ENCODE data around the gene NUDT17.
A peak's percentile ranks its signal among the peaks of the same experiment; 100 is the strongest.

DNA sequence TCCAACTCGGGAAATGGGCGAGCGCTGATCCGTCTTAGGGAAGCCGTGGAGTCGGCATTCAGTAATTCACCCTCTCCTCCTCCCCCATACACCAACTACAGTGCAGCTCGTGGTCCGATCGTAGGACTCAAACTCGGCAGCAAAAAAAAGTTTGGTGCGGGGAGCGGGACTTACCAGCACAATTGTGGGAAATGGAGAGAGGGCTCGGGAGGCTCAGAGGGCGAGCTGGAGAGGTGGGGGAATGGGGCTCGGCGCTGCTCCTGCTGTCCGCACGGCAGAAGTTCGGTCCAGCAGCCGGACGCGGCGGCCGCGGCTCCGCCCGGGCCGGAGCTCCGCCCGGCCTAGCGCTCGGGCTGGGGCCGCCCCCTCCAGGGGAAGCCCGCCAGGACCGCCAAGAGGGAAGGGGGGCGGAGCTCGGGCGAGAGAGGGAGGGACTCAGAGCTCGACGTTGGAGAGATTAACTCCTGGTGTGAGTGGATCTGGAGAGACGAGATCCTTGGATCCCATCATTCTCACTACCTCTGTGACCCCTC lies 14.1 kb downstream of the NUDT17 start:
- TF ChIP-seq CTCF (IDR thresholded peaks at IDR 0.05) (peak in 2 of 4 donors; percentile 3 to 13), POLR2A (IDR thresholded peaks at IDR 0.05) (peak; percentile 74)
